Measurements from ENCODE around the gene PHF21B. TPM values are rescaled to one million over a fixed set of nuclear protein-coding genes. Genes with fewer than 3 reads are reported as not detected.

Gene PHF21B
- total and polyA plus RNA-seq, 2 experiments from 2014 or later: 20.6 to 149 TPM

DNA sequence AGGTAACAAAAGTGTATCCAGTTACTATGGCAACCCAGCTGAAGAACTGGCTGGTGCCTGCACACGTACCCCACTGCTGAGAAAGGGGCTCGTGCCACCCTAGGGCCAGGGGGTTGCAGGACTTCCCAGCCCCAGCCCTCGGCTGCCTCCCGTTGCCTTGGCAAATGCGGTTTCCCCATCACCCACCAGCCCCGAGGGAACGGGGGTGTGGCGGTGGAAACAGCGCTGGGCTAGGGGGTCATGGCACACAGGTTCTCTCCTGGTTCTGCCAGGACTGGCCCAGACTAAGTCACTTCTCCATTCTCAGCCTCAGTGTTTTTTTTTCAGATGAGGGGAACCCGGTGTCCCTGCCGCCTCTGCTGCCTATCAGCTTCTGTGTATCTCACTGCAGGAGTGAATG lies 27.9 kb downstream of the PHF21B start (continued):
- TF ChIP-seq, protein P1, sequence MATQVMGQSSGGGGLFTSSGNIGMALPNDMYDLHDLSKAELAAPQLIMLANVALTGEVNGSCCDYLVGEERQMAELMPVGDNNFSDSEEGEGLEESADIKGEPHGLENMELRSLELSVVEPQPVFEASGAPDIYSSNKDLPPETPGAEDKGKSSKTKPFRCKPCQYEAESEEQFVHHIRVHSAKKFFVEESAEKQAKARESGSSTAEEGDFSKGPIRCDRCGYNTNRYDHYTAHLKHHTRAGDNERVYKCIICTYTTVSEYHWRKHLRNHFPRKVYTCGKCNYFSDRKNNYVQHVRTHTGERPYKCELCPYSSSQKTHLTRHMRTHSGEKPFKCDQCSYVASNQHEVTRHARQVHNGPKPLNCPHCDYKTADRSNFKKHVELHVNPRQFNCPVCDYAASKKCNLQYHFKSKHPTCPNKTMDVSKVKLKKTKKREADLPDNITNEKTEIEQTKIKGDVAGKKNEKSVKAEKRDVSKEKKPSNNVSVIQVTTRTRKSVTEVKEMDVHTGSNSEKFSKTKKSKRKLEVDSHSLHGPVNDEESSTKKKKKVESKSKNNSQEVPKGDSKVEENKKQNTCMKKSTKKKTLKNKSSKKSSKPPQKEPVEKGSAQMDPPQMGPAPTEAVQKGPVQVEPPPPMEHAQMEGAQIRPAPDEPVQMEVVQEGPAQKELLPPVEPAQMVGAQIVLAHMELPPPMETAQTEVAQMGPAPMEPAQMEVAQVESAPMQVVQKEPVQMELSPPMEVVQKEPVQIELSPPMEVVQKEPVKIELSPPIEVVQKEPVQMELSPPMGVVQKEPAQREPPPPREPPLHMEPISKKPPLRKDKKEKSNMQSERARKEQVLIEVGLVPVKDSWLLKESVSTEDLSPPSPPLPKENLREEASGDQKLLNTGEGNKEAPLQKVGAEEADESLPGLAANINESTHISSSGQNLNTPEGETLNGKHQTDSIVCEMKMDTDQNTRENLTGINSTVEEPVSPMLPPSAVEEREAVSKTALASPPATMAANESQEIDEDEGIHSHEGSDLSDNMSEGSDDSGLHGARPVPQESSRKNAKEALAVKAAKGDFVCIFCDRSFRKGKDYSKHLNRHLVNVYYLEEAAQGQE (IDR thresholded peaks at IDR 0.05; ENCODE audit: unreplicated experiment): no peak
- TF ChIP-seq JUNB (IDR thresholded peaks at IDR 0.05; ENCODE audit: unreplicated experiment): no peak
- no peak for TF ChIP-seq POLR2AphosphoS5 (IDR thresholded peaks at IDR 0.05; ENCODE audit: low read depth)
- TF ChIP-seq, protein P2, sequence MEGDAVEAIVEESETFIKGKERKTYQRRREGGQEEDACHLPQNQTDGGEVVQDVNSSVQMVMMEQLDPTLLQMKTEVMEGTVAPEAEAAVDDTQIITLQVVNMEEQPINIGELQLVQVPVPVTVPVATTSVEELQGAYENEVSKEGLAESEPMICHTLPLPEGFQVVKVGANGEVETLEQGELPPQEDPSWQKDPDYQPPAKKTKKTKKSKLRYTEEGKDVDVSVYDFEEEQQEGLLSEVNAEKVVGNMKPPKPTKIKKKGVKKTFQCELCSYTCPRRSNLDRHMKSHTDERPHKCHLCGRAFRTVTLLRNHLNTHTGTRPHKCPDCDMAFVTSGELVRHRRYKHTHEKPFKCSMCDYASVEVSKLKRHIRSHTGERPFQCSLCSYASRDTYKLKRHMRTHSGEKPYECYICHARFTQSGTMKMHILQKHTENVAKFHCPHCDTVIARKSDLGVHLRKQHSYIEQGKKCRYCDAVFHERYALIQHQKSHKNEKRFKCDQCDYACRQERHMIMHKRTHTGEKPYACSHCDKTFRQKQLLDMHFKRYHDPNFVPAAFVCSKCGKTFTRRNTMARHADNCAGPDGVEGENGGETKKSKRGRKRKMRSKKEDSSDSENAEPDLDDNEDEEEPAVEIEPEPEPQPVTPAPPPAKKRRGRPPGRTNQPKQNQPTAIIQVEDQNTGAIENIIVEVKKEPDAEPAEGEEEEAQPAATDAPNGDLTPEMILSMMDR (conservative IDR thresholded peaks at IDR 0.05; ENCODE audit: low read depth in 2 of 2): no peak
- no peak for TF ChIP-seq EZH2 (IDR thresholded peaks at IDR 0.05; ENCODE audit: low read depth, unreplicated experiment)
- TF ChIP-seq, protein P3, sequence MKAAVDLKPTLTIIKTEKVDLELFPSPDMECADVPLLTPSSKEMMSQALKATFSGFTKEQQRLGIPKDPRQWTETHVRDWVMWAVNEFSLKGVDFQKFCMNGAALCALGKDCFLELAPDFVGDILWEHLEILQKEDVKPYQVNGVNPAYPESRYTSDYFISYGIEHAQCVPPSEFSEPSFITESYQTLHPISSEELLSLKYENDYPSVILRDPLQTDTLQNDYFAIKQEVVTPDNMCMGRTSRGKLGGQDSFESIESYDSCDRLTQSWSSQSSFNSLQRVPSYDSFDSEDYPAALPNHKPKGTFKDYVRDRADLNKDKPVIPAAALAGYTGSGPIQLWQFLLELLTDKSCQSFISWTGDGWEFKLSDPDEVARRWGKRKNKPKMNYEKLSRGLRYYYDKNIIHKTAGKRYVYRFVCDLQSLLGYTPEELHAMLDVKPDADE (IDR thresholded peaks at IDR 0.05): no peak
- TF ChIP-seq ZNF114 (CRISPR knock-in tag; IDR thresholded peaks at IDR 0.05): no peak

DNA sequence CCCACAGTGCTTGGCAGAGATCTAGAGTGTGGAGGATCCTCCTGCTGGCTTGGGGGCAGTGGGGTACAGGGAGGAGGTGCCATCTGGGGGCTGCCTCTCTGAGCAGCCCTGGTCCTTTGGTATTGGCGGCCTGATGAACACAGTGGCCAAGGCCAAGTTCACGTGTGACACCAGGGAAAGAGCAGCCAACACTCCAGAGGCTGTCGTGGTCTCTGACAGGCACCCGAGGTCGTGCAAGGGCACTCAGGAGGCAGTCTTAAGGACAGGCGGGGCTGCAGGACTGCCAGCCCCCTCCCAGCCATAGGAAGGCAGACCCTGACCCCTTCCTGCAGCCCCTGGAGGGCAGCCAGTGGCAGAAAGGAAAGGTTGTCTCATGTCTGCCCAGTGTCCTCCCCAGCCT lies 30.7 kb downstream of the PHF21B start:
- H4K20me1 ChIP-seq (replicated peaks; ENCODE audit: insufficient read depth): peaks cover 70% of the 10 kb centered on the region
- peak overlapping the region; percentile 72; the same call in 1 of the 2 replicates for H3K27ac ChIP-seq (ENCODE audit: low read depth)
- ATAC-seq (no peak), DNase-seq (ENCODE audit: low spot score) (no peak)
- H3F3A ChIP-seq (replicated peaks; ENCODE audit: low read depth): peaks cover 41% of the 10 kb centered on the region; the same call in 1 of the 2 replicates
- H2AFZ ChIP-seq: no peak overlapping the region
- no peak overlapping the region for H3K4me2 ChIP-seq
- H3K27me3 Mint-ChIP-seq (ENCODE audit: insufficient read depth, low read depth, poor library complexity): peaks cover 30% of the 10 kb centered on the region
- peaks cover 4% of the 10 kb centered on the region; the same call in 1 of the 2 replicates for H3K36me3 ChIP-seq (ENCODE audit: insufficient read depth)
- peaks cover 45% of the 10 kb centered on the region for H3K4me1 Mint-ChIP-seq
- peaks cover 26% of the 10 kb centered on the region for H3K36me3 Mint-ChIP-seq (ENCODE audit: low read depth)
- no peak overlapping the region for H3K4me3 ChIP-seq
- 0 out of 2 replicates have a peak, but pooled peaks cover under 1% of the 10 kb centered on the region for H3K9me2 ChIP-seq (ENCODE audit: insufficient read depth)
- TF ChIP-seq POLR2AphosphoS5 (IDR thresholded peaks at IDR 0.05; ENCODE audit: low read depth): peak; percentile 51; the same call in 1 of the 2 replicates
- no peak for TF ChIP-seq STAT1 (IDR thresholded peaks at IDR 0.05; ENCODE audit: unreplicated experiment)
- peaks cover 80% of the 10 kb centered on the region for H3K79me2 ChIP-seq (replicated peaks; ENCODE audit: insufficient read depth)
- peaks cover 30% of the 10 kb centered on the region; the same call in 1 of the 2 replicates for H3K4me1 ChIP-seq (ENCODE audit: insufficient read depth)
- no peaks in the 10 kb centered on the region for H3K27me3 ChIP-seq (ENCODE audit: insufficient read depth)
- H3K4me3 Mint-ChIP-seq: 0 out of 3 replicates have a peak overlapping the region, but pooled peaks have one; percentile 15
- peak overlapping the region; percentile 31; the same call in 1 of the 2 replicates for H3K27ac Mint-ChIP-seq
- H3K9me3 Mint-ChIP-seq: no peaks in the 10 kb centered on the region
